HG03565 (cell line): ENCODE measurements around the gene MCM5.
"Not testable (repeated sequence)": the region's sequence is repeated elsewhere in the genome, so short reads cannot be mapped to it uniquely, and the experiment has no call there.

Experiments used
- ATAC-seq: cut with Tn5 transposase; IDR thresholded peaks from one replicate; pipeline ENCODE4 v1.9.1; 2021; ENCODE audit warnings: mild to moderate bottlenecking, moderate library complexity; ENCODE audit not compliant: unreplicated experiment

The MCM5 gene

DNA sequence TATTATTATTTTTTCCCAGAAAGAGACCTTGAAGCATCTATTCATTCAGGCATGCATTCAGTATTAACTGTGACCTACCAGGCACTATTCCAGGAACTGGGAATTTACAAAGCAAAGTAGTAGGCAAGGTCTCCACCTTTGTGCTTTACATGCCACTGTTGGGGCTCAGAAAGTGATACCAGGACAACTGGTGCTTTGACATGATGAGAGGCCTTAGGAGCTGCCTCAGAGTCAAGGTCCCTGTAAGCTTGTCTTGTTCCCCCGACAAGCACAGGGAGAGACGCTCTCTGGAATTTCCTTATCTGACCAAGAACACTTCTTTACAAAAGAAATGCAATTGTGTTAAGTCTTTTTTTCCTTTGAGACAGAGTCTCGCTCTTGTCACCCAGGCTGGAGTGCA lies 21.3 kb upstream of the MCM5 start:
- ATAC-seq: no peak

DNA sequence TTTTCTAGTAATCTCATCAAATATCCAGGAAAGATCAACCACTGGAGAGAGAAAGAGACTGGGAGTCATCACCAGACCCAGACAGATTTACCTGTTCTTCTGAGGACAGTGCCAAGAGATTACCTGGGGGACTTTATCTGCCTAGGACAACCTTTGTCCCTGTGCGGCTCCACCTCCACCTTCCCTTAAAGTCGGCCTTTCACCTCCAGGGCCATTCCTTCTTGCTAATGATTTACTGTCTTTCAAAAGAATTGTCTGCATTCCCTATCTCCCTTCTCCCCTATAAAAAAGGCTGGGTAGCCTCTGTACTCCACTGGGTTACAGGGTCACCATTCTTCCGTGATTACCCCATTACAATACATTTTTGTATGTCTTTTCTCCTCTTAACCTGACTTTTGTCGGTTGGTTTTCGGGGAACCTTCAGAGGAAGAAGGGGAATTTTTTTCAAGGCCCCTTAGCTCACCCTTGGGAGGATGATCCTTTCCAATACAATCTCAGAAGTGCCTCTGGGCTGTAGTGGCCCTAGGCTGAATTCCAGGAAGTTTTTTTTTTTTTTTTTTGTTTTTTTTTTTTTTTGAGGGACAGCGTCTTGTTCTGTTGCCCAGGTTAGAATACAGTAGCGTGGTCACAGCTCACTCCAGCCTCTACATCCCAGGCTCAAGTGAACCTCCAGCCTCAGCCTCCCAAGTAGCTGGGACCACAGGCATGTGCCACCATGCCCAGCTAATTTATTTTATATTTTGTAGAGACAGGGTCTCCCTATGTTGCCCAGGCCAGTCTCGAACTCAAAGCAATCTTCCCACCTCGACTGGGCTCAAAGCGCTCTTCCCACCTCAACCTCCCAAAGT lies 20.6 kb upstream of the MCM5 start:
- ATAC-seq: no peak

GRCh38 chr22:35380013-35380412 lies 19.9 kb upstream of the MCM5 start:
- no peak for ATAC-seq

- ATAC-seq: peak; percentile 45
Measured at GRCh38 chr22:35380537-35381423, 19.2 kb upstream of the MCM5 start, which contains the start of gene HMOX1. Gene HMOX1 (plus strand): TSS chr22:35381096. CDS start chr22:35381174, 78 bp downstream.

DNA sequence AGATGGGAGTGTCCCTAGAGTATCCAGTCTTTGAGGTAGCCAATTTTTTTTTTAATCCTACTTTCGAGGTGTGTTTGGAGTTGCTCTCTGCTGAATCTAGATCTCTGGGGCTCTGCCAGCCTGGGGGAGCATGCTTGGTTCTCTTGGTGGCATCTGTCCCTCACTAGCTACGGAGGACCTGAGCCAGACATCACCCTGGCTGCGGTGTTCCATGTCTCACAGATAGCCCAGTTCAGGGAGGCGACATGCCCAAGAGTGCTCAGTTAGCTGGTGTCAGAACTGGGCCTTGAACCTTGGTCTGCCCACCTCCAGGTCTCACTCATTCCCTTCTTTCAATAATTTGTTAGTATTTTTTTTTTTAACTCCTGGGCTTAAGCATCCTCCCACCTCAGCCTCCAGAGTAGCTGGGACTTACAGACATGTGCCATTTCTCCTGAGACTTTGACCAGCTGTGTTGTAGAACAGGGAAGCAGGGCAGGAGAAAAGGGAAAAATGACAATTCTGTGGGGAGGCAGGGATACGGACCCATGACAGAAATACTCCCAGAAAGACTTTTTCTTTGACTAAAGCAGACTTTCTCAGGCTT lies 18.4 kb upstream of the MCM5 start:
- ATAC-seq: no peak

DNA sequence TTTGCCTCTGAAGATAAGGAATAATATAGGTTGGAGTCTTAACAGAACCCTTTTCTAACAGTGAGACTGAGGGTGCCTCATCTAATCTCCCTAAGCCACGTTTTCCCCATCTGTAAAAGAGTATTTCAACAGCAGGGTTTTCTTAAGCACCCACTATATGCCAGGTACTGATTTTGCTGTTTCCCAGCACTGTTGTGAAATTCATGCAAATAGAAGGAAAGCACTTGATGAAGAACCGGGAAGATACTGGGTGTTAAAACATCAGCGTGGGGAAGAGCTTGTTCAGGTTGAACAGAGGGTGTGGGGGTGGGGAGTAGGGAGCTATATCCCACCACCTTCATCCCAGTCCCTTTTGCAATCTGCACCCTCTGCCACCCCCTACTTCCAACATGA lies 16.3 kb upstream of the MCM5 start:
- no peak for ATAC-seq

DNA sequence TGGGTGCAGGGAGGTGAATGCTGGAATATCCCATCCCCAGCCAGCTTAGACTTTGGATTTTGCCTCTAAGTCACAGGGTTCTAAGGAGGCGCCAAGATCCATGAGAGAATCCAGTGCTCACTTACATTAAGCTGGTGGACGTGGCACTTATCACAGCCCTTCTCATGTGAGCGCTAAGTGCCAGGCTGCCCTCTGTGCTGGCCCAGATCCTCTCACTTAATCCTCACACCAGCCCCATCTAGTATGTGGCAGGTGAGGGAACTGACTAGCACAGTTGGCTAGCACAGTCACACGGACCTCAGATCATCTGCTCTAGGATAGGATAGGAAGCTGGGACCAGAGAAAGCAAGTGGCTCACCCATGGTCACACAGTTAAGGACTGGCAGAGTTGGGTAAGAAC lies 15.4 kb upstream of the MCM5 start:
- ATAC-seq: no peak

- ATAC-seq: no peak
Measured at GRCh38 chr22:35384975-35385588, 14.9 kb upstream of the MCM5 start.

DNA sequence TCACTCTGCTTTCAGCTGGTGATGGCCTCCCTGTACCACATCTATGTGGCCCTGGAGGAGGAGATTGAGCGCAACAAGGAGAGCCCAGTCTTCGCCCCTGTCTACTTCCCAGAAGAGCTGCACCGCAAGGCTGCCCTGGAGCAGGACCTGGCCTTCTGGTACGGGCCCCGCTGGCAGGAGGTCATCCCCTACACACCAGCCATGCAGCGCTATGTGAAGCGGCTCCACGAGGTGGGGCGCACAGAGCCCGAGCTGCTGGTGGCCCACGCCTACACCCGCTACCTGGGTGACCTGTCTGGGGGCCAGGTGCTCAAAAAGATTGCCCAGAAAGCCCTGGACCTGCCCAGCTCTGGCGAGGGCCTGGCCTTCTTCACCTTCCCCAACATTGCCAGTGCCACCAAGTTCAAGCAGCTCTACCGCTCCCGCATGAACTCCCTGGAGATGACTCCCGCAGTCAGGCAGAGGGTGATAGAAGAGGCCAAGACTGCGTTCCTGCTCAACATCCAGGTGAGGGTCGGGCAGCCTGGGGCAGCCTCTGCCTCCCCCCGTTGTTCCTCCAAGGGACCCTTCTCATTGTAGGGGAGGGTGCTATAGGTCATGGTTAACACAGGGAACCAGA lies 13.2 kb upstream of the MCM5 start:
- no peak for ATAC-seq

DNA sequence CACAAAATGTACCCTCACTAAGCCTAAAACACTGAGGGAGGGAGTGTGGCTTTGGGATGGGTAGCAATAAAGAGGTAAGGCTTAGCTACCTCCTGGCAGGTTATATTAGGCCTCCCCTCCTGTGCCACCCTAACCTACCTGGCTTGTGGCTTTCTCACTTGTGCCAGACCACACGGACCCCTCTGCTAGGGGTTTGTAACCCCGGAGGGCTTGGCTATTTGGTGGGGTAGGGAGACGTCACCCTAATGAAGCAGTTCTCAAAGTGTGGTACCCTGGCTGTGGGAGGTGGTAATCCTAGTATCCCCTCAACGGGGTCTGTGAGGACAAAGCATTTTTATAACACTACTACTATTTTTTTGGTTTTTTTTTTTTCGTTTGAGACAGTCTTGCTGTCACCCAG lies 9.0 kb upstream of the MCM5 start:
- ATAC-seq: no peak

- ATAC-seq: no peak
Measured at GRCh38 chr22:35392357-35392756, 7.6 kb upstream of the MCM5 start.

DNA sequence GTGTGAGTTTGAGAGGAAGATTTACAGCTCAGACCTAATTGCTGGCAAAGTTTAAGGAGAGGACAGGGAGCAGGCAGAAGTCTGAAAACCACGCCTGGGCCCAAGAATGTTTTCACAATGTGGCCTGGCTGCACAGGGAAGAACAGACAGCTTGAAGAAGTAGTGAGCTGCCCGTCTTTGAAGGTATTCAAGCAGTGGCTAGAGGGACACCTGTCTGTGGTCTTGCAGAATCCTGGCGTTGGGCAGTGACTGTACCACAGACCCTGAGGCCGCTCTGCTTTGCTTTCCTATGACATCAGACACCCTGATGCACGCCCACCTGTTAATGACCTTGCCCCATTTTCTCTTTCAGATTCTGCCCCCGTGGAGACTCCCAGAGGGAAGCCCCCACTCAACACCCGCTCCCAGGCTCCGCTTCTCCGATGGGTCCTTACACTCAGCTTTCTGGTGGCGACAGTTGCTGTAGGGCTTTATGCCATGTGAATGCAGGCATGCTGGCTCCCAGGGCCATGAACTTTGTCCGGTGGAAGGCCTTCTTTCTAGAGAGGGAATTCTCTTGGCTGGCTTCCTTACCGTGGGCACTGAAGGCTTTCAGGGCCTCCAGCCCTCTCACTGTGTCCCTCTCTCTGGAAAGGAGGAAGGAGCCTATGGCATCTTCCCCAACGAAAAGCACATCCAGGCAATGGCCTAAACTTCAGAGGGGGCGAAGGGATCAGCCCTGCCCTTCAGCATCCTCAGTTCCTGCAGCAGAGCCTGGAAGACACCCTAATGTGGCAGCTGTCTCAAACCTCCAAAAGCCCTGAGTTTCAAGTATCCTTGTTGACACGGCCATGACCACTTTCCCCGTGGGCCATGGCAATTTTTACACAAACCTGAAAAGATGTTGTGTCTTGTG lies 6.6 kb upstream of the MCM5 start:
- no peak for ATAC-seq

GRCh38 chr22:35394011-35394312 lies 6.0 kb upstream of the MCM5 start:
- no peak for ATAC-seq

GRCh38 chr22:35394810-35395563 lies 5.0 kb upstream of the MCM5 start:
- no peak for ATAC-seq

DNA sequence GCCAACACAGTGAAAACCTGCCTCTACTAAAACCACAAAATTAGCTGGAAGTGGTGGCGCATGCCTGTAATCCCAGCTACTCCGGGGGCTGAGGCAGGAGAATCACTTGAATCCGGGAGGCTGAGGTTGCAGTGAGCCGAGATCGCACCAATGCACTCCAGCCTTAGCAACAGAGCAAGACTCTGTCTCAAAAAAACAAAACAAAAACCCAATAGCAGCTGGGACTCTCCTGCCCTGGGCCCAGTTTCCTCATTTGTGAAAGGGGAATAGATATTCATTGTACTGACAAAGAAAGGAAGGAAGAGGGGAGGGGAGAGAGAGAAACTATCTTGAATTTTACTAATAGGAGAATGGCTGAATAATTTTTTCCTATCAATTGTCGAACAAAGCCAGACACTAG lies 3.3 kb upstream of the MCM5 start:
- not testable (repeated sequence) for ATAC-seq

DNA sequence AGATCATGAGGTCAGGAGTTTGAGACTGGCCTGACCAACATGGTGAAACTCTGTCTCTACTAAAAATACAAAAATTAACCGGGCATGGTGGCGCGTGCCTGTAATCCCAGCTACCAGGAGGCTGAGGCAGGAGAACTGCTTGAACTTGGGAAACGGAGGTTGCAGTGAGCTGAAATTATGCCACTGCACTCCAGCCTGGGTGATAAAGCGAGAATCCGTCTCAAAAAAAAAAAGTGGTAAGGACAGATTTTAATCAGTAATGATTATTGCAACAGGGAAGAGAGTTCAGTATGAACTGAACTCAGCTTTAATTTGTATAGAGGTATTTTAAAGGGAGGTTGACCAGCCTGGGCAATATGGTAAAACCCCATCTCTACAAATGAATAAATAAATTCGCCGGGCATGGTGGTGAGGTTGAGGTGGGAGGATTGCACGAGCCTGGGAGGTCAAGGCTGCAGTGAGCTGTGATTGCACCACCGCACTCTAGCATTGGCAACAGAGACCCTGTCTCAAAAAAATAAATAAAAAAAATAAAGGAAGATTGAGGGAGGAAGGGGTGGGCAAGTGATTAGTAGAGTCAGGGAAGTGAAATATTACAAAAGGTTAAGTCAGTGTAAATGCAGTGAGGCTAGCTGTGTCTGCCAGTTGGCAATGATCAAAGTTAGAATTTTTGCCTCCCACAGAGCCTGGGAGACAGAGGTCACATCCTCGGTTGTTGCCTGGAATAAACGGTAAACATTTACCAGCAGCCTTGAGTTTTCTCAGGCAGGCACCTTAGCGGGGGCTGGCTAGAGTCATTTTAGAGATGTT lies 2.6 kb upstream of the MCM5 start:
- ATAC-seq: no peak

DNA sequence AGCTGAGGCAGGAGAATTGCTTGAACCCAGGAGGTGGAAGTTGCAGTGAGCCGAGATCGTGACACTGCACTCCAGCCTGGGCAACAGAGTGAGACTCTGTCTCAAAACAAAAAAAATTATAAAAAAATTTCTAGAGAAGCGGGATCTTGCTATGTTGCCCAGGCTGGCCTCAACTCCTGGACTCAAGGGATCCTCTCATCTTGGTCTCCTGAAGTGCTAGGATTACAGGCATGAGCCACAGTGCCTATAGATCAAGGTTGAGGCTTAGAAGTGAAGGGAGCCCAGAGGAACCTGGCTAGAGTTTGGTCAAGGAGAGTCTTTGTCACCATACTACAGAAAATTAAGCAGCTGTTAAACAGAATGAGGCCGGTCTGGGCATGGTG lies 1.4 kb upstream of the MCM5 start:
- no peak for ATAC-seq

GRCh38 chr22:35399114-35399677 lies 744 bp upstream of the MCM5 start:
- ATAC-seq: no peak
